Hepatocyte (in vitro differentiated cells): ENCODE measurements around the gene MYO18B.

ENCODE experiments used
- CTCF ChIP-seq: fragments of 200-600 bp; sonication (generic); IDR thresholded peaks from 2 replicates; pipeline ENCODE4 v1.5.1; 2016; ENCODE audit warnings: antibody characterized with exemption, mild to moderate bottlenecking; ENCODE audit not compliant: poor library complexity
- EZH2 ChIP-seq: fragments of 200-600 bp; sonication (generic); IDR thresholded peaks from 2 replicates; pipeline ENCODE4 v1.6.1; 2016; ENCODE audit warnings: antibody characterized with exemption, mild to moderate bottlenecking, borderline replicate concordance
- EZH2phosphoT487 ChIP-seq: fragments of 200-600 bp; sonication (generic); IDR thresholded peaks from one replicate; pipeline ENCODE4 v1.6.1; 2018; ENCODE audit warnings: antibody characterized with exemption, mild to moderate bottlenecking, low read depth, moderate library complexity; ENCODE audit not compliant: unreplicated experiment, severe bottlenecking

GRCh38 chr22:26033586-26033985 lies 291.6 kb downstream of the MYO18B start:
- no peak for TF ChIP-seq CTCF
- no peak for TF ChIP-seq EZH2
- no peak for TF ChIP-seq EZH2phosphoT487
